ENCODE results near the gene IRGQ. TPM values are rescaled to one million over a fixed set of nuclear protein-coding genes. Genes with fewer than 3 reads are reported as not detected.
"Not testable (repeated sequence)": the region's sequence is repeated elsewhere in the genome, so short reads cannot be mapped to it uniquely, and the experiment has no call there.

IRGQ gene
- total RNA-seq, 1 experiment from 2014 or later, result 26.5 TPM

DNA sequence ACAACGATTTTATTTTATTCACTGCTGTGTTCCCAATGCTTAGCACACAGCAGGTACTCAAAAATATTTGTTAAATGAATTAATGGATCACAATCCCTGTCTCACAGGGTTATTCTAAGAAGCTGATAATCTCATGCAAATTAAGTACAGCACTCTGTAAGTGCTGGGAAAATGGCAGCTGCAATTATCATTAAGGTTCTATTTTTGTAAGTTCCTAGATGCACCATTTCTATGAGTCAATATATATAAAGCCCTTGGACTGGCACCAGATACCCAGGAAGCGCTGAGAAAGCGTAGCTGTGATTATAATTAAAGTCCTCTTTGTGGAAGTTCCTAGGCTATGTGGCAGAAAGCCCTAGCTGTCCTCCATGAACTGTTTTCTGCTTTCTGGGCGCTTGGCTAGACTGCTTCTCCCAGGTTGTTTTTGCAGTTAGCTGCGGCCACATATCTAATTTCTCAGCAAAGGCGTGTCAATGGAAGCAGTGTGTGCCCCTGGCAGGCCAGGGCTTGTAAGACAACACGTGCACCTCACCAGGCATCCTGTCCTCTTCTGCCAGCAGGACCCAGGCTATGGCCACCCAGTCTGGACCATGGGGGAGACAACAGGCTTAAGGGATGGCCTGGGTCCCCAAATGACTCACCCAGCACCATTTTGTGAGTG is 10.8 kb upstream of the IRGQ start:
- no peak overlapping the region for H3K4me3 Mint-ChIP-seq (ENCODE audit: unreplicated experiment)
- no peak for DNase-seq (ENCODE audit: unreplicated experiment)

DNA sequence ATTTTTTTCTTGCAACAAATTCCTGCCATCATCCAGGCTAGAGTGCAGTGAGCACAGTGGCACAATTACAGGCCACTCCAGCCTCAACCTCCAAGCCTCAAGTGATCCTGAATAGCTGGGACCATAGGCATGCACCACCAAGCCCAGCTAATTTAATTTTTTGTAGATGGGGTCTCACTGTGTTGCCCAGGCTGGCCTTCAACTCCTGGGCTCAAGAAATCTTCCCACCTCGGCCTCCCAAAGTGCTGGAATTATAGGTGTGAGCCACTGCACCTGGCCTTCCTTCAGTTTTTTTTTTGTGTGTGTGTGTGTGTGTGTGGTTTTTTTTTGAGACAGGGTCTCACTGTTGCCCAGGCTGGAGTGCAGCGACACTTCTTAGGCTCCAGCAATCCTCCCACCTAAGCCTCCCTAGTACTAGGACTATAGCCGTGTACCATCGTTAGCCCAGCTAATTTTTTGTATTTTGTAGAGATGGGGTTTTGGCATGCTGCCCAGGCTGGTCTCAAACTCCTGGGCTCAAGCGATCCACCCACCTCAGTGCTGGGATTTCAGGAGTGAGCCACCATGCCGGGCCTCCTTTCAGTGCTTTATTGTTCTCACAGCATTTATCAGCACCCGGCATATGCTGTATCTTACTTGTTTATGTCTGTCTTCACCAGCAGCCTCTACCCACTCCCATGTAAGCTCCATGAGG is 10.1 kb upstream of the IRGQ start:
- H3K4me1 Mint-ChIP-seq (ENCODE audit: insufficient read depth, unreplicated experiment), result peaks cover 9% of the 10 kb centered on the region
- H3K9me3 Mint-ChIP-seq (ENCODE audit: unreplicated experiment), result no peaks in the 10 kb centered on the region
- no peak for DNase-seq (ENCODE audit: unreplicated experiment)
- CTCF ChIA-PET, result interaction anchor here (0.5 to 1.5 kb wide), 3 partner anchors 8 to 157 kb away, joined by 3 read pairs; no protein-coding TSS in a partner anchor
- H3K27ac Mint-ChIP-seq (ENCODE audit: low read depth, unreplicated experiment), result peak overlapping the region; percentile 80
- BruUV-seq (replicated peaks), result no TSS peak
- no peak for TF ChIP-seq CTCF (IDR thresholded peaks at IDR 0.05; ENCODE audit: unreplicated experiment)
- H3K36me3 Mint-ChIP-seq (ENCODE audit: insufficient read depth, unreplicated experiment), result peaks cover 13% of the 10 kb centered on the region
- no peak overlapping the region for H3K4me3 Mint-ChIP-seq (ENCODE audit: unreplicated experiment)
- no peaks in the 10 kb centered on the region for H3K27me3 Mint-ChIP-seq (ENCODE audit: insufficient read depth, unreplicated experiment)
- POLR2A ChIA-PET, result interaction anchor here (0.6 to 5.1 kb wide), 4 partner anchors 10 to 62 kb away, joined by 3 to 45 read pairs (median 3); partner anchors contain the start of genes IRGQ and ZNF576
- intact Hi-C loops (cut with micrococcal nuclease), result no loop called here

More for the DNA sequence above, 10.8 kb upstream of the IRGQ start:
- H3K36me3 Mint-ChIP-seq (ENCODE audit: insufficient read depth, unreplicated experiment), result peaks cover 13% of the 10 kb centered on the region
- no peak for TF ChIP-seq CTCF (IDR thresholded peaks at IDR 0.05; ENCODE audit: unreplicated experiment)
- ChIA-PET POLR2A (interaction anchor here (0.6 to 5.1 kb wide), 6 partner anchors 10 to 74 kb away, joined by 3 to 45 read pairs (median 3); partner anchors contain the start of genes IRGQ, ZNF575 and ZNF576), CTCF (interaction anchor here (0.5 to 0.8 kb wide), 2 partner anchors 9 to 160 kb away, joined by 3 read pairs; no protein-coding TSS in a partner anchor)
- H3K9me3 Mint-ChIP-seq (ENCODE audit: unreplicated experiment), result no peaks in the 10 kb centered on the region
- H3K4me1 Mint-ChIP-seq (ENCODE audit: insufficient read depth, unreplicated experiment), result peaks cover 9% of the 10 kb centered on the region
- peak overlapping the region; percentile 80 for H3K27ac Mint-ChIP-seq (ENCODE audit: low read depth, unreplicated experiment)
- intact Hi-C loops (cut with micrococcal nuclease), result no loop called here
- no peaks in the 10 kb centered on the region for H3K27me3 Mint-ChIP-seq (ENCODE audit: insufficient read depth, unreplicated experiment)
- no TSS peak for BruUV-seq (replicated peaks)

GRCh38 chr19:43600326-43600725 is 4.4 kb upstream of the IRGQ start:
- intact Hi-C loops (cut with micrococcal nuclease); H3K27ac Mint-ChIP-seq (ENCODE audit: low read depth, unreplicated experiment); H3K27me3 Mint-ChIP-seq (ENCODE audit: insufficient read depth, unreplicated experiment); H3K4me3 Mint-ChIP-seq (ENCODE audit: unreplicated experiment); POLR2A ChIA-PET; BruUV-seq (replicated peaks); DNase-seq (ENCODE audit: unreplicated experiment); H3K9me3 Mint-ChIP-seq (ENCODE audit: unreplicated experiment): not testable (repeated sequence)
- CTCF ChIA-PET, result interaction anchor here (1.2 to 1.6 kb wide), 3 partner anchors 27 to 69 kb away, joined by 5 to 6 read pairs (median 5); no protein-coding TSS in a partner anchor
- H3K36me3 Mint-ChIP-seq (ENCODE audit: insufficient read depth, unreplicated experiment), result peaks cover 28% of the 10 kb centered on the region
- H3K4me1 Mint-ChIP-seq (ENCODE audit: insufficient read depth, unreplicated experiment), result peaks cover 13% of the 10 kb centered on the region

GRCh38 chr19:43599635-43600295 is 3.8 kb upstream of the IRGQ start:
- ChIA-PET POLR2A (no interaction called here), CTCF (interaction anchor here (1.2 to 1.6 kb wide), 3 partner anchors 26 to 68 kb away, joined by 5 to 6 read pairs (median 5); no protein-coding TSS in a partner anchor)
- intact Hi-C loops (cut with micrococcal nuclease), result loop anchor here (5.0 kb wide), 1 partner anchor 183 kb away; the partner anchor contains the start of gene KCNN4
- Mint-ChIP-seq H3K4me1 (ENCODE audit: insufficient read depth, unreplicated experiment) (peaks cover 13% of the 10 kb centered on the region), H3K36me3 (ENCODE audit: insufficient read depth, unreplicated experiment) (peaks cover 31% of the 10 kb centered on the region), H3K27ac (ENCODE audit: low read depth, unreplicated experiment) (no peak overlapping the region), H3K27me3 (ENCODE audit: insufficient read depth, unreplicated experiment) (no peaks in the 10 kb centered on the region), H3K4me3 (ENCODE audit: unreplicated experiment) (no peak overlapping the region), H3K9me3 (ENCODE audit: unreplicated experiment) (no peaks in the 10 kb centered on the region)
- no peak for DNase-seq (ENCODE audit: unreplicated experiment)
- TF ChIP-seq CTCF (IDR thresholded peaks at IDR 0.05; ENCODE audit: unreplicated experiment), result no peak
- BruUV-seq (replicated peaks), result no TSS peak
